Stimulated activated CD8-positive, alpha-beta memory T cell treated with anti-CD3 and anti-CD28 coated beads, Interleukin-4, amount 100 ng/mL, for 4 hours (primary cell): ENCODE data around the gene CD44.

Experiments used
- DNase-seq, 2 donors: peaks; one replicate each; pipeline ENCODE4 v3.0.0-alpha.2; 2020; ENCODE audit warnings: low read depth in 2 of 2, low spot score in 1 of 2

The CD44 gene

GRCh38 chr11:35155677-35156076 is 16.7 kb downstream of the CD44 start:
- no peak for DNase-seq

GRCh38 chr11:35157814-35158700 is 19.1 kb downstream of the CD44 start:
- DNase-seq = no peak

DNA sequence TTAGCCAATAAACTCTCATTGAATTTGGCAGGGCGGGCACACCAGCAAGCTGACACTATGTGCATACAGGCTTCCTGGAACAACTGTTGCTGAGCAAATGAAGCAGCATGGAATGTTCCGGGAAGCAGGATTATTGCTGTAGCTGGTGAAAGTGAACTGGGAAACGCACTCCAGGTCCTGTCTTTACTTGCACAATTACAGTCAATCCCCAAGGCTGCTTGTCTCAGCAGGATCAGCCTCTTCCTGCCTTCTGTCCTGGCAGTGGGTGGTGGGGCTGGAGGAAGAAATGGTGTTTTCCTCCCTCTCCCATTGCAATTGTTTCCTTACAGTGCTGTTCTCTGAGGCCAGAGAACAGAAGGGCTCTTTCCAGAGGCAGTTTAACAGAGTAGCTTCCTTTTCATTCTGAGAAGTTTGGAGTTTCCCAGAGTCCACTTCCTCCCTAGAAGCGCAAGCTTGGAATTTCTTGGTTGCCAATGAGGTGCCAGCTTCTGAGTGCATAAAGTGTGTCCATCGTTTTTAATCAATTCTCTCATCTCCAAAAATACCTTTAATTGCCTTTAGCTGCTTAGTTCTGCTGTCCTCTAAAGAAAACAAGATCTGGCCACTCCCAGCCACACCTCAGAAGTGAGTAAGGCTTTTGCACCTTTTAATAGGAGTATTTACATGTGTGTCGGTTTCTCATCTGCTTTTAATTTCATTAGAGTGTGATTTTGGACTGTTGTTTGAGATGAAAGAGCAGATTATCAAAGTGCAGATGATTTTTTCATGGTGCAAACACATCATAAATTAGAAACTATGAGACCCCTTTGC is 19.9 kb downstream of the CD44 start:
- DNase-seq = no peak

GRCh38 chr11:35160246-35160824 is 21.4 kb downstream of the CD44 start:
- DNase-seq = no peak

- DNase-seq = no peak
These were observed 22.1 kb downstream of the CD44 start for GRCh38 chr11:35160902-35161597.

DNA sequence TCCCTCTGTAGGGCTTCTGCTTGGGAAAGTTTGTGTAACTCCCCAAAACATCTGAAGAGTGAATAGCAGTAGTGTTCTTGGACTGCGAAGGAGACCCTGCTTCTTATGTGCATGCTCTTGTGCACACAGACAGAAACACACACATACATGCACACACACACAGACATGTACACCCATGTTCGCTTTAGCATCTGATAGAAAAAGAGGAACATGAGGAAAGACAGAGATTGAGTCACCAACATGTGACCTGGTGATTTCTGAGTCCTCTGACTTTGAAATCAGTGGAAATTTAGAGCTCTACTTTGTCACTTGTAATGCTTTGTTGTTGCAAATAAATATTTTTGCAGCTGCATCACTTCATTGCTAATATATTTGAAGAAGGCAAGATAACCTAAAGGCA is 23.8 kb downstream of the CD44 start:
- no peak for DNase-seq

- DNase-seq = no peak
These were observed 24.2 kb downstream of the CD44 start for GRCh38 chr11:35163209-35163608.

GRCh38 chr11:35163702-35164496 is 24.9 kb downstream of the CD44 start:
- DNase-seq = no peak

DNA sequence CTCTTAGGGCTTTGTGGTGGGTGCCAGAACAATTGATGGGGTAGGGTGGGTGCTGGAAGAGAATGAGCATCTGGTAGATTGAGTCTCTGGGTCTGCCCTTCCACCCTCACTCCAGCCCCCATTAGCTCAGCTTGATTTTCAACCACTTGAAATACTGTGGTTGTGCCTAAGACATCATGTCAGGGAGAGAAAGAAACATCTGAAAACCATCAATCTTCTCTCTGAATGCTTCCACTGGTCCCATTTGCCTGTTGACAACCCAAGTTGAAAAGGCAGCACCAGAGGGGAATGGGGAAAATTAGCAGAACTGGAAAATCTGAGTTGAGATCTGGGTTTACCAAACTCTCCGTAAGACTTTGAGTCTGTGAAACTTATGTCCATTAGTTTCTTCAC is 26.1 kb downstream of the CD44 start:
- DNase-seq = no peak

DNA sequence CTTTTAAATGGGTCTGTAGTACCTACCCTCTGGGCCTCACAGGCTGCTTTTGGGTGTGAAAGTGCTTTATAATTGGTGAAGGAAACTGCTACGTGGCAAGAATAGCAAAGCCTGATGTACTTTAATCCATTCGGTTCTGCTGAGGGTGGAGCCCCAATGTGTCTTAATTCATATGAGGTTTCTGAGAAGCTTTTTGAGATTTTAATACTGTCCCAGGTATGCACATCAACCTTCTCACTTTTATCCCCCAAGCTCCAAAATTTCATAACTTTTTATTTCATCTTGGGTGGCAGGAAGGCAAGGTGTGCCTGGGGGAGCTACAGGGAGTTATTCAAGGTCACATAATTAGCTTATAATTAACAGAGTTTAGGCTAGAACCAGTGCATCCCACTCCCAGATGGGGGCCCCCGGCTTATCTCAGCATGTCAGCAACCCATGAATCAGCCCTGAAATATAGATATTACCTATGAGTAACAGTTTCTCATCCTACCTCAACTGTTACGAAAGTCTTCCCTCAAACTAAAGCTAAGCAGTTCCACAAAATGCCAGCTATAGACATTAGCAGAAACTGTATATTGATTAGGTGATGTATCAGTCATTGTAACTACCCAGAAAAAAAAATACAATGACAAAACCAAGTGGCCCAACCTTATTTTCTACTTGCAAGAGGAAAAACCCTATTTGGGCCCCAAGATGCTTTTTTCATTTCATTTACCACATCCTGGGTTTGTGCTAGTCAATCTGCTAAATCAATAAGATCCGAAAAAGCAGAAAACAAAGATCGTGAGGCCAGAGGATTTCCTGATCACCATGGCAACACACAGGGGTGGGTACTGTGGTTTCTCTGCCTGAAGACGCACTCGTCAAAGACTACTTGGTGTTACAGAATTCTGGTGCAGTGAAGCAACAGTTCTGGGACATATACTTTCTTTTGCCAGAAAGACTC is 26.7 kb downstream of the CD44 start:
- peak; percentile 58 to 75 for DNase-seq

DNA sequence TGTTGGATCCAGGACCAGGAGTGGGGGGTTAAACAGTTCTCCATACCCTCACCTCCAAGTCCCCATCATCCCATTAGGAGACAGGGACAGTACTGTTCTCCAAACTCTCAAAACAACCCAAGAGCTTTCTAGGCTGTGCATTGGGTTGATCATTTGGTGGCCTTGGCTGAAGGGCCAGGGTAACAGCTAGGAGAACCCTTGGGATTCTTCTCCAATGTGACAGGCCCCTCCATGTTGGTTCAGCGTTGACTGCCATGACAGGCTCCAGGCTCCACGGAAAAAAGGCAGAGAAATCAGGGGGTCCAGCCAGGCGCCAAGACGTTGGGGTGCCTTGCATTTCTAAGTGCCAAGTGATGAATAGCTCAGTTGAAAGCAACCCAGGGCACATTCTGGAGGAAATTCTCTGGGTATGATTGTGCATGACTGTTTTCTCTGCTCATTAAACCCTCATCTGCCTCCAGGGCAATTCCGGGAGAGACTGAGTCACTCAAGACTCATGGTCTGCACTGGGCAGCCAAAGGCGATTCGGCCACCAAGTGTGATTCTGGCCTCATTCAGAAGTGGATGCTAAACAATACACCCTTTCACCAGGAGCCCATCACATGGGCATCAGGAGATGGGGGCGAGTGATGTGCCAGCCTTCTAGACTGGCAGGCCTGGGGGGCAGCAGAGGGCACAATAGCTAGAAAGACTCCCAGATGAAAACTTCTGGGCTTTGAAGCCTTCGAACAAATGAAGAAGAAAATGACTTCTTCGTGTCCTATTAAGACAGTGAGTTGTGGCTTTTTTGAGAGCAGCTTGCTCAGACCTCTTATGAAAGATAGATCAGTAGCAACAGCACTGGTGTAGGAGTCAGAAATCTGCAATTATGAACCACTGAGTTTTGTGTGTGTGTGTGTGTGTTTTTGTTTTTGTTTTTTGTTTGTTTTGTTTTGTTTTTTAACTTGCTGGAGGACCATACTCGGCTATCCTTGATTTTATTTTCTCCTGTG is 27.7 kb downstream of the CD44 start:
- no peak for DNase-seq

DNA sequence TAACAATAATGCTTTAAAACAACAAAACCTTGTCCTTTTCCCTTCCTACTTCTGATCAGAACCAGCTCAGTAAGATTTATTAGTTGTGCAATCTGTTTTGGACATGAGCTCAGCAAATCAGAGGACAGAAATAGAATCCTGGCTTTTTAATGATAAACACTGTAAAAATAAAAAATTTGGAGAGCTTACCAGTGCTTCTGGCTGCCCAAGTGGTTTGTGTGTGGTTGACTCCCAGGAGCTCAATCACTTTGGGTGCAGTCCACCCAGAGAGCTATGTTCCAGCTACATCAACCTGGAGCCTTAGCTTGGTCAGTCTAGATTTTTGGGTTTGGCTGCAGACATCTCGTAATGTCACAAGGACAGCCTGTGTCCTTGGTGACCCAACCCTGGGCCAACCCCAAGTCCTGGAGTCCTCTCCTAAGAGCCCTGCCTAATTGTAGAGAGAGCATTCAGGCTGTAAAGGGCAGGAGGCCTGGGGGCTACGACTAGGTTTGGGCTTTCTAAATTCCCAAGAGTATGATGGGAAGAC is 28.5 kb downstream of the CD44 start:
- DNase-seq = no peak

DNA sequence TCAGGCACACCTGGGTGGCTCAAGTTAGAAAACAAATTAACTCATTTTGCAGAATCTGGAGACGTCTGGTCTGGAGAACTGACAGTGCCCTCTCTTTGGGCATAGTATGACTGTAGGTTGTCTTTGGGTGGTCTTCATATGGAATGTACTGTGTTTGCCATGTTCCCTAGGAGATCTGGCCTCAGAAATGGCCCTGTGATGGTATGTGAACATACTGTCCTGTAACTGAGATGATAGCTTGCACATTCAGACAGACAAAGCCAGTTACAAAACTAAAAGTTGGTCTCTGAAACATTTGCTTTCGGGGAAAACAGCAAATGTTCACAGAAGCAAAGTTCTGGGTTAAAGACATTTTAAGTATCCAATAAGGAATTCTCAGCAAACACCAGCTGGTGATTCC is 29.7 kb downstream of the CD44 start:
- no peak for DNase-seq

DNA sequence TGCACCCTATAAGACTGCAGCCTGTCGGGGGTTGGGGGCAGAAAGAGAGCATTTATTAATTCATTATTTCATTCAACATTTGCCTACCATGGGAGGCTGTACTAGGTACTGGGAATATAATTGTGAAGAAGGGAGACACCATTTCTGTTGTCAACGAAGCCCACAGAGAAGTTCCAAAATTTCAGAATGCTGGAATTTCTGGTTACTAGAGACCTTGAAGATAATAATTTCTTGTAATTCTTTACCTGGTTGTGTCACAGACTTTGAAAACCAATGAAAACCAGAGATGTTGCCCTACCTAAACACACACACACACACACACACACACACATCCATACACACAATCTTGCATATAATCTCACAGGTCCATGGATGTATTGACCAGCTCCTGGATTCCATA is 30.1 kb downstream of the CD44 start:
- no peak for DNase-seq

DNA sequence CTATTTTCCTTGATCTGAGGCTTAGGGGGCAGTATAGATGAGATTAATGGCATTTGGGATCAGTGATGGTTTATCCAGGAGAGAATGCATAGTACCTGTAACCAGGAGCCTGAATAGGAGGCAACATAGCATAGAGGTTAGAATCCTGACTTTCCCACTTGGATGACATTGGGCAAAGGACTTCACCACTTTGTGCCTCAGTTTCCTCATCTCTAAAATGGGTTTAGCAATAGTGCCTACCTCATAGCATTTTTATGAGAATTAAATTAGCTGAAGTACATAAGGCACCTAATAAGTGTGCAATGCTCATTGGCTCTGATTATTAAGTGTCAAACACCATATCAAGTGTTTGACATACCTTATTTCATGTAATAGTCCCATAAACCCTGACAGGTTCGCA is 30.8 kb downstream of the CD44 start:
- no peak for DNase-seq

DNA sequence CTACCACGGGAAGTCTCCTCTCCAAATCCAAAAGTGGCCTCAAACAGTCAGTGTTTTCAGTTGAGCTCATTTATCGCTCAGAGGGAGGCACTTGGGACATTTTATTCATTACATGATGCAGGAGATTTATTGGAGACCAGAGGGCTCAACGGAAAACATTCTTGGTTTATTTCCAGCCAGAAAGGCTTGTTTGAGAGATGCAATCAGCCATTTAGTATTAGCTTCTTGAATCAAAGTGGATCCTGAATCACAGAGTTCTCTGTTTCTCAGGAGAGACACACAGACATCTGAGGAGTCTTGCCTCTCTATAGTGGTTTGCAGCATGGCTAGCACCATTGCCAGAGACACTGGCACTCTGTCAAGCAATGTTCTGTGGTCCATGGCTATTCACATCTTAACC is 31.5 kb downstream of the CD44 start:
- no peak for DNase-seq

DNA sequence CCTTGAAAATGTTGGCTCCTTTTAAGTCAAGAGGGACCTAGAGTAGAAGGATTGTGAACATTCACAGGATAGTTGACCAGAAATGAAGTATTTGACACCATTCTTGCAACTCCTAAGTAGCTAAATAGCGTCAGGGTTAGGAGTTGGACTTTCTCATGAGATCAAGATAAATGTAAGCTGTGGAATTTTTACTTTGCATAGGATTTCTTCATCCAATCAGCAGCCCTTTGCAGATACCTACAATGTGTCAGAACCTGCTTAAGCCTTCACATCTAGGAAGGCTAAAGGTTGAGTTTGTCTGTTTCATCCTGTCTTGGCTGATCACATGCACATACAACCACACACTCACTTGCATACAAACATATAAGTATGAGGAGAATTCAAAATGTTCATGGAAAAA is 32.3 kb downstream of the CD44 start:
- no peak for DNase-seq

DNA sequence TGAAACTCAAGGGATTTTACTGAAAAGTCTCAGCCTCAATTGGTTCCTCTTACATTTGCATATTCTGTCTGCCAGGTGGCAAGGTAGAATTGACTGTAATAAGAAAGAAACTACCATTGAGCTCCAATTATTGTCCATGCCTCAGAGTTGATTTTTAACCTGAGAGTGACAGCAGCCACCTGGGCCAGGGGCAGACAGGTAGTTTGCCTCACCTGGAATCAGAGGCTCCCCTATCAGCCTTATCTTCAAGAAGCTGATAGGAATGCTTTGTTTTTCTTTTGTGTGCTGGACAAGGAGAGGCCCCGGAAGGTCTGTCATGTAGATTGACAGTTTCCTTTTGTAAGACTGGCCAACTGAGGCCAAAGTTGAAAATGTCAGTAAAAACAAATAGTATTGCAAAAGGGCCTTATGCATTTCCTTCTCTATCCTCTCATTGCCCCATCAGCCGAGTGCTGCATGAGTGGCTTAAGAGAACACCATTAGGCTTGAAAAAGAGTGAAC is 34.1 kb downstream of the CD44 start:
- no peak for DNase-seq
